Measurements from ENCODE around the gene TTLL4.
A peak's percentile ranks its signal among the peaks of the same experiment; 100 is the strongest.

The TTLL4 gene, protein sequence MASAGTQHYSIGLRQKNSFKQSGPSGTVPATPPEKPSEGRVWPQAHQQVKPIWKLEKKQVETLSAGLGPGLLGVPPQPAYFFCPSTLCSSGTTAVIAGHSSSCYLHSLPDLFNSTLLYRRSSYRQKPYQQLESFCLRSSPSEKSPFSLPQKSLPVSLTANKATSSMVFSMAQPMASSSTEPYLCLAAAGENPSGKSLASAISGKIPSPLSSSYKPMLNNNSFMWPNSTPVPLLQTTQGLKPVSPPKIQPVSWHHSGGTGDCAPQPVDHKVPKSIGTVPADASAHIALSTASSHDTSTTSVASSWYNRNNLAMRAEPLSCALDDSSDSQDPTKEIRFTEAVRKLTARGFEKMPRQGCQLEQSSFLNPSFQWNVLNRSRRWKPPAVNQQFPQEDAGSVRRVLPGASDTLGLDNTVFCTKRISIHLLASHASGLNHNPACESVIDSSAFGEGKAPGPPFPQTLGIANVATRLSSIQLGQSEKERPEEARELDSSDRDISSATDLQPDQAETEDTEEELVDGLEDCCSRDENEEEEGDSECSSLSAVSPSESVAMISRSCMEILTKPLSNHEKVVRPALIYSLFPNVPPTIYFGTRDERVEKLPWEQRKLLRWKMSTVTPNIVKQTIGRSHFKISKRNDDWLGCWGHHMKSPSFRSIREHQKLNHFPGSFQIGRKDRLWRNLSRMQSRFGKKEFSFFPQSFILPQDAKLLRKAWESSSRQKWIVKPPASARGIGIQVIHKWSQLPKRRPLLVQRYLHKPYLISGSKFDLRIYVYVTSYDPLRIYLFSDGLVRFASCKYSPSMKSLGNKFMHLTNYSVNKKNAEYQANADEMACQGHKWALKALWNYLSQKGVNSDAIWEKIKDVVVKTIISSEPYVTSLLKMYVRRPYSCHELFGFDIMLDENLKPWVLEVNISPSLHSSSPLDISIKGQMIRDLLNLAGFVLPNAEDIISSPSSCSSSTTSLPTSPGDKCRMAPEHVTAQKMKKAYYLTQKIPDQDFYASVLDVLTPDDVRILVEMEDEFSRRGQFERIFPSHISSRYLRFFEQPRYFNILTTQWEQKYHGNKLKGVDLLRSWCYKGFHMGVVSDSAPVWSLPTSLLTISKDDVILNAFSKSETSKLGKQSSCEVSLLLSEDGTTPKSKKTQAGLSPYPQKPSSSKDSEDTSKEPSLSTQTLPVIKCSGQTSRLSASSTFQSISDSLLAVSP

GRCh38 chr2:218710687-218711549 lies at the start of gene TTLL4:
Gene TTLL4 (plus strand): TSS chr2:218710835. CDS start chr2:218737677, 26,842 bp downstream.
- H3K4me3 ChIP-seq (ENCODE audit: low read depth, low read length) = peak within 1 kb of the TSS; percentile 97
- TF ChIP-seq CTCF (conservative IDR thresholded peaks at IDR 0.05; ENCODE audit: low read depth, low read length) = peak; percentile 62
- DNase-seq (ENCODE audit: low read depth) = peak; percentile 98

DNA sequence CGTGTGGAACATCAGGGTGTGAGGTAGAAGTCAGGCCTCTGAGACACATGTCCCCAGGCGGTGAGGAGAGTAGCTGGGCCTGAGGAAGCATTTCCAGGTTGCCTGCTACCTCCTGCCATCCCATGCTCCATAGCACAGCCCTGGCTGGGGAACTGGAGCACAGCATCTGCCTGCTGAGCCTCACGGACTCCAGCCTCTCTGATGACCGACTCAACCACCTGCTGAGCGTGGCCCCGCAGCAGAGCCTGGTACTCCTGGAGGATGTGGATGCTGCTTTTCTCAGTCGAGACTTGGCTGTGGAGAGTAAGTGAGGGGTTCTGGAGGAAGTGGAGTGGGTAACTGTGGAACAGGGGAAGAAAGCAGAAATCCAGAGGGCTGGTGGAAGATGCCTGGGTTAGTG lies 48.3 kb upstream of the TTLL4 start:
- no peak for DNase-seq (ENCODE audit: low read depth)
- TF ChIP-seq CTCF (conservative IDR thresholded peaks at IDR 0.05; ENCODE audit: low read depth, low read length) = no peak
- no peak overlapping the region for H3K4me3 ChIP-seq (ENCODE audit: low read depth, low read length)

GRCh38 chr2:218662827-218663226 lies 47.8 kb upstream of the TTLL4 start:
- no peak for DNase-seq (ENCODE audit: low read depth)
- TF ChIP-seq CTCF (conservative IDR thresholded peaks at IDR 0.05; ENCODE audit: low read depth, low read length) = no peak

GRCh38 chr2:218663901-218664300 lies 46.7 kb upstream of the TTLL4 start:
- TF ChIP-seq CTCF (conservative IDR thresholded peaks at IDR 0.05; ENCODE audit: low read depth, low read length) = no peak
- H3K4me3 ChIP-seq (ENCODE audit: low read depth, low read length) = no peak overlapping the region

More at GRCh38 chr2:218662827-218663226, 47.8 kb upstream of the TTLL4 start:
- no peak overlapping the region for H3K4me3 ChIP-seq (ENCODE audit: low read depth, low read length)

GRCh38 chr2:218664653-218665052 lies 46.0 kb upstream of the TTLL4 start:
- DNase-seq (ENCODE audit: low read depth) = no peak
- no peak overlapping the region for H3K4me3 ChIP-seq (ENCODE audit: low read depth, low read length)
- TF ChIP-seq CTCF (conservative IDR thresholded peaks at IDR 0.05; ENCODE audit: low read depth, low read length) = no peak

More at GRCh38 chr2:218663901-218664300, 46.7 kb upstream of the TTLL4 start:
- DNase-seq (ENCODE audit: low read depth) = no peak
